Raji (cell line): ENCODE data around the gene CYB5R2.

ENCODE experiments used
- POLR2A ChIP-seq: IDR thresholded peaks from 2 replicates; pipeline ENCODE4 v1.6.1; 2011; ENCODE audit warnings: low read depth, low read length, control low read depth; ENCODE audit not compliant: insufficient read depth

The CYB5R2 gene

DNA sequence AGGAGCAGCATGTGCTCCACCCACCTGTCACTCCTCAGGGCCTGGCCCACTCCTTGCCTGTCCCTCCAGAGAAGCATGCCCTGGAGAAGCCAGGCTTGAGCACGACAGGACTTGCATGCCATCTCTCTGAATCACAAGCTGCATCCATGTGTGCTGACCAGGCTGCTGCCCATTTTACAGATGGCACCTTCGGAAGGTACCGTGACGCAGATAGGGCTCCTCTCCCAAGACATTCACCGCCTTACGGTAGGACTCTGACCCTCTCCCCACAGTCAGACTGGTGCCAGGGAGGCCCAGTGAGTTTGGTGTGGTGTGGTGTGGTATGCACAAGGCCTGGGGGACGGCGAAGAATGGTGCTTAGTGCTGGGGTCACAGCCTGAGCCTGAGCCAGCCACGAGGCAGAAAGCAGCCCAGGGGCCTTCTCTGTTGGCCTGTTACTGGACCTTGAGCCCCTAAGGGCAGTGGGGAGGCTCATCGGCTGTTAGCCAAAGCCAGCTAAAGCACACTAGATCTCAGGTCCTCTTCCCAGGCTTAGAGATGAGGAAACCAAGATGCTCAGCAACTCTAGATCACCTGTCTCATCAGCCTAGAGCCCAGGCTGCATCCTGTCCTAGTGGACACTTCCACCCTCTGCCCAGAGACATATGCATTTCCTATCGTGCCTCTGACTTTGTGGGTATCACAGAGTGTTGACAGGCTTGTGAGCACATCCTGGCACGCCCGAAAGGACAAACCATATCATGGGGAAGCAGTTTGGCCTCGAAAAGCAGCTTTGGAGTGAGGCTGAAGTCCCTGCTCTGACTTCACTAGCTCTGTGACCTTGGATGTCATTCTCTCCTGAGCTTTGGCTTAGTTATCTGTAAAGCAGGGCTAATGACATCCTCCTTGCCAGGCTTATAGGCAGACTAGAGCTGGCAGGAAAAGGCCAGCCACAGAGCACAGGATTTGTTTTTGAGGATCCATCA lies 17.8 kb downstream of the CYB5R2 start:
- TF ChIP-seq POLR2A: no peak

DNA sequence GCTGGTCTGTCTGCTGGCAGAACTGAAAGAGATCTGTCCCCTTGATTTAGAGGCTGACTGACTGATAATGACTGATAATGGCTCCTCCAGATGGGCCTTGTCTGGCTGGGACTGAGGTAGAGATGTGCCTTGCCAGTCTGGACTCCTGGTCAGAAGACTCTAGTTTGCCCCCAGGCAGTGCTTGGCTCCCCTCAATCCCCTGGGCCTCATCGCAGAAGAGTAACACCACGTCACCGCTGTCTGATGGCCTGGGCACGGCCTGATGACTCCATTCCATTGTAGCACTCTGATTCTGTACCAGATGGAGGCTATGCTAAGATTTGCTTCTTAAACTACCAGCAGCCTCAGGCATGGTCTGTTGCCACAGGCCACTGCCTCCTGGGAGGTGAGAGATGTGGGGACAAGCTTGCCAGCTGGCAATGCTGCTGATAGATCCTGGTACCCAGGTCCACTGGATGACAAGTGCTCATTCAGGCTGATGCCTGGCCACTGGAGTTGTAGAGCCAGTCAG lies 19.1 kb downstream of the CYB5R2 start:
- no peak for TF ChIP-seq POLR2A

- no peak for TF ChIP-seq POLR2A
Measured at GRCh38 chr11:7651700-7652099, 21.6 kb downstream of the CYB5R2 start.

DNA sequence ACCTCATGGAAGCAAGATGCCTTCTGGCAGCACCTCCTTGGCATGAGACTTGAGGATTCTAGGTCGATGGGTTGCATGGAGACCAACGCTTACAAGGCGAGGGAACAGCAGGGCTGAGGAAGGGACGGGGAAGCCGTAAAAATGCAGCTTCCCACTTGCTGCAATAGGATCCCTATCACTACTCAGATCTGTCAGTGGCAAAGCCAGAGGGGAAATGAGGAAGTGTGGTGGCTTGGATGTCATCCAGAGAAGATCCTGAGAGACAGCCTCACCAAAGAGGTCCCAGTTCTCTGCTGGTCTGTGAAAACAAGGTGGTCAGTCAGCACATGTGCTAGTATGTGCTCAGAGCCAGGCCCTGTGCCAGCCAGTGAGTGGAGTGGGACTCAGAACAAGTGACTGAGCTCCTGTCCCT lies 22.2 kb downstream of the CYB5R2 start:
- TF ChIP-seq POLR2A: no peak

DNA sequence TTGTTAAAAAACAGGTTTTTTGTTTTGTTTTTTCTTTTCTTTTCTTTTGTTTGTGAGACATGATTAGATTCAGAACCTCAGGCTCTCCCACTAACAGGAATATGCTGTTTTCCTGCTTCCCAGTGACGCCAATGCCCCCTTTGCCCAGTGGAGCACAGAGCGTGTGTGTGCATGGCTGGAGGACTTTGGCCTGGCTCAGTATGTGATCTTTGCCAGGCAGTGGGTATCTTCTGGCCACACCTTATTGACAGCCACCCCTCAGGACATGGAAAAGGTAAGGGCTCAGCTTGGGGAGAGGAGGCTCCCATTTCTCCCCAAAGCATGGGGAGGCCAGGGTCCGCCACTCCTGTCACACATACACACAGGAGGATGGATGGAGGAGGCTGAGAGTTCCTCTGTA lies 25.0 kb downstream of the CYB5R2 start:
- no peak for TF ChIP-seq POLR2A

DNA sequence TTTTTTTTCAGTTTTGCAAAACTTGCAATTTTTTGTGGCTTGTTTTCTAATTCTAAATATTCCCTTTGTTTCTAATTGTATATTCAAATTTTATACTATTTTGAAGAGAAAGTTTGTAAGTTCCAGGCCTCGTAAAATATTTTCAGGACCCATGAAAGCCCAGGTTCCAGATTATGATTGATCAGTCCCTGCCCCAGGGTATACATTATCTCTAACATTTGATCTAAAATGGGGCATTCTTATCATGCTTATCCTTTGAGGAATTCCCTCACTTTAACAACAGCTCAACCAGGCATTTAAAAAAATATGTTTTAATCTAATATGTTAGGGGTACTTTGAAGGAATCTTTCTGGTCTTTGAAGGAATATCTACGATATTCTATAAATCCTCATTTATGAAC lies 26.4 kb downstream of the CYB5R2 start:
- TF ChIP-seq POLR2A: no peak

DNA sequence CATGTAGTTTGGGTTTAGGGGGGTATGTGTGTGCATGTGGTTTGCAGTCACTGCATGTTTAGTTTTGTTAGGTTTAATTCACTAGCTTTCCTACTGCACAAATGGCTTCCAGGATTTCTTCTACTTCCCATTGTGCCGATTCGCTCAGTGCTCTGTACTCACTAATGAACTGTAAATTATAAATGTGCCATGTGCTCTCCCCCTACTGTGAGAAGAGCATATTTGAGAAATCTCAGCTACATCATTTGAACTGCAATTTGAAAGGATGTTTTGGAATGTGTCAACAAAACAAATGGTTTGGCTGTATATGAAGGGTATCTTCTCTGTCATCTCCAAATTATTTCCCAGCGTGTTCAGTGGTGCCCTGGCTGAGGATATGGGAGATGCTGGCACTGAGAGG lies 28.1 kb downstream of the CYB5R2 start:
- no peak for TF ChIP-seq POLR2A

- TF ChIP-seq POLR2A: no peak
Measured at GRCh38 chr11:7643314-7643713, 30.0 kb downstream of the CYB5R2 start.

DNA sequence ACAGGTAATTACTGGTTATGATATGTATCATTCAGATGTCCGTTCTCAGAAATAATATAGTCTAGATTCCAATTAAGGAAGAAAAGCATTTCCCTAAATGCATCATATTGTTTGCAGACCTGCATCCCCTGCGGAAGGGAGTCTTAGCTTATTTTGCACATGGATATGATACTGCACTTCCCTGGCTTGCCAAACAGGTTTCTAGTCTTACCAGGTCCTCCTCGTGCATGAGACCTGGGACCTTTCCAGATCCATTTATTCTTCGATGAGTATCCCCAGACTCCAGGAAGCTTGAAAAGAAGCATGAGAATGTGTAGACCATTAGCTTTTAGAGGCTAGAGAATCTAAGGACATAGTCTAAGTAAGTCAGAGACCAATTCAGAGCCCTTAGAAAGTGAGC lies 30.6 kb downstream of the CYB5R2 start:
- no peak for TF ChIP-seq POLR2A

GRCh38 chr11:7640816-7641215 lies 32.5 kb downstream of the CYB5R2 start:
- no peak for TF ChIP-seq POLR2A

GRCh38 chr11:7639643-7640025 lies 33.7 kb downstream of the CYB5R2 start:
- TF ChIP-seq POLR2A: no peak

DNA sequence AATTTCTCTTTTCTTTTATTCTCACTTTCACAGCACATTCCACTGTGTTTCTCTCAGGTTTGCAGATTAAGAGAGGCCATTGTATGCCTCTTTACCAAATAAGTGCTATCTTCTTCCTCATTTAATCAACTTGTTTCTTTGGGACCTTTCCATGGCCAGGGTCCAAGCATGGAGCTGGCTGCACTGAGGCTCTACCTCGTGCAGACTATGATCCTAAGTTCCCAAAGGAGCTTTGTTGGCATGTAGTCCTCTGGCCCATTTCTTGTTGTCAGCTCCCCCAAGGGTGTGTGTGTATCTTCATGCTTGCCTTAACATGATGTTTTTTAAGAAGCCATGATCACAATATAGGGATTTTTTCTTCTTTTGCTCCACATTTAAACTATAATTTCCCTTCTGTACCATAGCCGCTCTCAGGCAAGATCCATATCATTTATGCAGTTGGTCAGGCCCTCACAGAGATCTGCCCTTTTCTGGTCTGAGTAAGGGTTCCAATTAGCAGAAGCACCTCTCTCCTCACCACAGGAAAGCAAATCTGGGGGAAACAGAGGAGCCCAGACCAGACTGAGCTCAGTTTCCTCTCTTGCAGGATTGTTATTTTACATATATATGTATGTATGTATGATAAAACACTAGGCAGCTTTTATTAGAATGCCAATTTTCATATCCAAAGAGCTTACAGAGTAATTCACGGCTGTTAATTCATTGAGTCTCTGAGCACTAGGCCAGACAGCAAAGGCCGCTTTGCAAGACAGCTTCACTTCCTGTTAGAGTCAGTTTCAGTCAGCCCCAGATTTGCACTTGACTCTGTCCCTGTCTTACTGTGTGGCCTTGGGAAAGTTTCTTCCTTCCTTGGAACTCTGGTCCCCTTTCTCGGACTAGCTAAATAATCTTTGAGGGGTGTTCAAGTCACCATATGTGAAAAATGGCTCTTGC lies 34.3 kb downstream of the CYB5R2 start:
- TF ChIP-seq POLR2A: no peak

- no peak for TF ChIP-seq POLR2A
Measured at GRCh38 chr11:7637447-7638157, 35.7 kb downstream of the CYB5R2 start.

DNA sequence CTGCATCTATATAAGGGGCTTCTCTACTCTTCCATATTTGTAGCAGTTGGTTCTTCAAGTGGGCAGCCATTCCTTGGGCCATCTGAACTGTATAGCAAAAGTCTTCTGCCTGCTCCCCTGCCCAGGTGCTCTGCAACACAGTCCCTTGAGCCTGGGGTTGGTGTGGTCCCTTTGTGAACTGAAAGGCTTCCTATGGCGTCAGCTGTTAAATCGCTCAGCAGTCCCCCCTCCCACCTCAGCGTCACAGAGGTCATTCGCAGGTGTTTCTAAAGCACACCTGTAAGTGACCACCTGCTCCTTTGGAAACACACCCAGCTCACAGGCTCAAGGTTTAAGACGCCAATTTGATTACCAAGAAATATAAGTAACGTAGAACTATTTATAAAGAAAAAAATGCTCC lies 37.0 kb downstream of the CYB5R2 start:
- TF ChIP-seq POLR2A: no peak

DNA sequence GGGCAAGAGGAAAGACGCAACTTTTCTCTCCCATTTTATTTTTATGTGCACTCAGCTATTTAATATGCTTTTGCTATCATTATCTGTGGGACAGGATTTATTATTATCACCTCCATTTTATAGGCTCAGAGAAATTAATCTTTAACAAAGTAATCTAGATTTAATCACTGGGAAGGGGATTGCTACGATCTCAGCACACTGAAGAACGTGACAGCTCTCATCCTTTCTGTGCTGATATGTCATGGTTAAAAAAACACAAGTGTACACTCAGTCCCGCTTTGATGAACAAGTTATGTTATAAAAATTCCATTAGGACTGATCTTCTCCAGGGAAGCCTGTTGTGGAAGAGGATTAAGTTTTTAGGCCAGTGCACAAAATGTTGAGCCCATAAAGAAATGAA lies 37.6 kb downstream of the CYB5R2 start:
- no peak for TF ChIP-seq POLR2A
